Stimulated activated CD8-positive, alpha-beta memory T cell treated with anti-CD3 and anti-CD28 coated beads, Interleukin-12 subunit alpha, Interleukin-12 subunit beta, amount 100 ng/mL, for 4 hours (primary cell): ENCODE results near the gene KLF1.
"Not testable (repeated sequence)": the region's sequence is repeated elsewhere in the genome, so short reads cannot be mapped to it uniquely, and the experiment has no call there.

ENCODE experiments used
- DNase-seq: peaks from one replicate; pipeline ENCODE4 v3.0.0-alpha.2; 2020; ENCODE audit warnings: low read depth

Gene KLF1

GRCh38 chr19:12867120-12868099 lies 19.6 kb downstream of the KLF1 start:
- DNase-seq = peak; percentile 43

DNA sequence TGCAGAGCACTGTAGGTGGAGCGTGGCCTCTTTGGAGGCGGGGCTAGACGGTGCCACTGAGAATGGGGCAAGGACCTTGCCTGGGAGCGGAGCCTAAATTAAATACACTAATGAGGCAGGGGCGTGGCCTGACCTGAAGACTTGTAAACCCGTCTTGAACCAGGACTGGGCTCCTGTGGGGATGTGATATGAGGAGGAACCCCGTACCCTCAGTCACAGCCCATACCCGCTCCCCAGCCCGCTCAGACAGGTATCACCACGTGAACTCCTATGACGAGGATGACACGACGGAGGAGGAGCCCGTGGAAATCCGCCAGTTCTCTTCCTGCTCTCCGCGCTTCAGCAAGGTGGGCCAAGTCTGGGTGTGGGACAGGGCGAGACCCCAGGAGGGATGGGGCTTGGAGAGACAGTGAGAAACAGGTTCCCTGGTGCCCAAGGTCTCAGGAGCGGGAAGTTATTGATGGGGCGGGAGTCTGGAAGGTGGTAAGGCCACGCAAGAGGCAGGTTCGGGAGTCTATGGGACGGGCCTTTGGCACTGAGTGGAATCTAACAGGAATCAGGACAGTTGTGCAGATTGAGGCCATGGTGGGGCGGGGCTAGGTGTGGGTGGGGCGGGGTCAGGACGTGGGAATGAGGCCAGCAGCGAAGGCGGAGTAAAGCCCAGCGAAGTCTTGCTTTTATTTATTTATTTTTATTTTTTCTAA lies 20.4 kb downstream of the KLF1 start:
- DNase-seq = no peak

DNA sequence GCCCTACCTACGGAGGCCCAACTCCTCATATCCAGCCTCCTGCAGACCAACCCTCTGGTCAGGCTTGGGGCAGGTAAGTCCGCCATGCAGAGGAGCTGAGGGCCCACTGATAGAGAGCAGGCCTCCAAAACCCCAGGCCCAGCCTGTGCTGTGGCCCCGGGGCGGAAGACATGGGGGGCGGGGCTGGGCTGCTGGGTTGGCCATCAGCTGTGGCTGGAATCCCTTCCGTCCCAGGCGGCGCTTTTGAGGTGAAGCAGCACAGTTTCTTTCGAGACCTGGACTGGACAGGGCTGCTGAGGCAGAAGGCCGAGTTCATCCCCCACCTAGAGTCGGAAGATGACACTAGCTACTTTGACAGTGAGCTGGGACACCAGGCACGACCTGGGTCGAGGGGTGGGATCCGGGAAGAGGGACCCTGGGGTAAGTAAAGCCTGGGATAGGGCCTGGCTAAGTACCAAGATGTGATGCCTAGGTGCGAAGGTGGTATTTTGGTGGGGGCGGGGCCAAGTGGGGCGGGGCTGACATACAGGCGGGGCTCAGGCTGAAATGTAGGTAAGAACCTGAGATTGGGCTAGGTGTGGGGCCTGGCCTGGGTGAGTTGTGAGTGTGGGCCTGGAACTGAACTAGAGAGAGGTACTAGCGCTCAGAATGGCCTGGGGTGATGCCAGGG lies 21.1 kb downstream of the KLF1 start:
- DNase-seq = no peak

DNA sequence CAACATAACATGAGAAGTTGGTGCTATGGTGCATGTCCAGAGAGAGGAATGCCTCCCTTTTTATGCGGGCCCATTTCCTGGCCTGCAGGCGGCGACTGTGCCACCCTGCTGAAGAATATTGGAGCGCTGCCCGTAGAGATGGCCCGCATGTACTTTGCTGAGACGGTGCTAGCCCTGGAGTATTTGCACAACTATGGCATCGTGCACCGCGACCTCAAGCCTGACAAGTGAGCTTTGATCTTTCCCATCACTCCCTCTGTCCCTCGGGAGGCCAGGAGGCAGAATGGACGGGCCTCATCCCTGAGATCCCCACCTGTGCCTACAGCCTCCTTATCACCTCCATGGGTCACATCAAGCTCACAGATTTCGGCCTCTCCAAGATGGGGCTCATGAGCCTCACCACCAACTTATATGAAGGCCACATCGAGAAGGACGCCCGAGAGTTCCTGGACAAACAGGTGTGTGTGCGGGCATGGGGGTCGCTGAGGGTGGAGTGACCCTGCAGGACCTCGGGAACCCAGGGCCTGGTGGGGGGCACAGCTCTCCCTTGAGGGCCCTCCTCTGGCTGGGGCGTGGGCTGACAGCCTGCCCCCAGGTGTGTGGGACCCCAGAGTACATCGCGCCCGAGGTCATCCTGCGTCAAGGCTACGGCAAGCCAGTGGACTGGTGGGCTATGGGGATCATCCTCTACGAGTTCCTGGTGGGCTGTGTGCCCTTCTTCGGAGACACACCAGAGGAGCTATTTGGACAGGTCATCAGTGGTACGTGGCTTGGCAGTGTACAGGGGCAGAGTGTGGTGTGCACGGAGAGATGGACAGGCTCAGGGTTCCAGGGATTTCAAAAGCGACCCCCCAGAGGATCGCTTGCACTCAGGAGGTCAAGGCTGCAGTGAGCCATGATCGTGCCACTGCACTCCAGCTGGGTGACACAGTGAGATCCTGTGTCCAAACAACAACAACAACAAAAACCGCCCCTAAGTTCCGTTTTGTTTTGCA lies 22.0 kb downstream of the KLF1 start:
- DNase-seq = no peak

DNA sequence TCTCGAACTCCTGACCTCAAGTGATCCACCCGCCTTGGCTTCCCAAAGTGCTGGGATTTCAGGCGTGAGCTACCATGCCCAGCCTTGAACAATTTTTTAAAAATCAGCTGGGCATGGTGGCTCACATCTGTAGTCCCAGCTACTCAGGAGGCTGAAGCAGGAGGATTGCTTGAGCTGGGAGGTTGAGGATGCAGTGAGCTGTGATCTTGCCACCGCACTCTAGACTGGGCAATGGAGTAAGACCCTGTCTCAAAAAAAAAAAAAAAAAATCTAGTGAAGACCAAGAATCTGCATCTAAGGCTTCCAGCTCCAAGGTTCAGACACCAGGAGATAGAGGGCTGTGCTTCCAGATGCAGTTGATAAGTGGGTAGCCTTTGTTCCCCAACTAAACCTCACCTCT lies 22.9 kb downstream of the KLF1 start:
- no peak for DNase-seq

- DNase-seq = no peak
Observed at GRCh38 chr19:12859546-12859945, 27.5 kb downstream of the KLF1 start.

- no peak for DNase-seq
Observed at GRCh38 chr19:12858041-12858928, 28.7 kb downstream of the KLF1 start.

GRCh38 chr19:12856653-12857052 lies 30.3 kb downstream of the KLF1 start:
- no peak for DNase-seq

GRCh38 chr19:12847159-12848139 lies 39.6 kb downstream of the KLF1 start:
- peak; percentile 72 for DNase-seq

DNA sequence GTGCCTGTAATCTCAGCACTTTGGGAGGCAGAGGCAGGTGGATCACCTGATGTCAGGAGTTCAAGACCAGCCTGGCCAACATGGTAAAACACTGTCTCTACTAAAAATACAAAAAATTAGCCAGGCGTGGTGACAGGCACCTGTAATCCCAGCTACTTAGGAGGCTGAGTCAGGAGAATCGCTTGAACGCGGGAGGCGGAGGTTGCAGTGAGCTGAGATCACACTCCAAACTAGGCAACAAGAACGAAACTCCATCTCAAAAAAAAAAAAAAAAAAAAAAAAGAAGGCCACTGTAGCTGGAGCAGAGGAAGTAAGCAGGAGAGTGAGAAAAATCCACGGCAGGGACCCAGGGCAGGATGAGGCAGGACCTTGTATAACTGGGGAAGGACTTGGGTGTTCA lies 40.4 kb downstream of the KLF1 start:
- not testable (repeated sequence) for DNase-seq

DNA sequence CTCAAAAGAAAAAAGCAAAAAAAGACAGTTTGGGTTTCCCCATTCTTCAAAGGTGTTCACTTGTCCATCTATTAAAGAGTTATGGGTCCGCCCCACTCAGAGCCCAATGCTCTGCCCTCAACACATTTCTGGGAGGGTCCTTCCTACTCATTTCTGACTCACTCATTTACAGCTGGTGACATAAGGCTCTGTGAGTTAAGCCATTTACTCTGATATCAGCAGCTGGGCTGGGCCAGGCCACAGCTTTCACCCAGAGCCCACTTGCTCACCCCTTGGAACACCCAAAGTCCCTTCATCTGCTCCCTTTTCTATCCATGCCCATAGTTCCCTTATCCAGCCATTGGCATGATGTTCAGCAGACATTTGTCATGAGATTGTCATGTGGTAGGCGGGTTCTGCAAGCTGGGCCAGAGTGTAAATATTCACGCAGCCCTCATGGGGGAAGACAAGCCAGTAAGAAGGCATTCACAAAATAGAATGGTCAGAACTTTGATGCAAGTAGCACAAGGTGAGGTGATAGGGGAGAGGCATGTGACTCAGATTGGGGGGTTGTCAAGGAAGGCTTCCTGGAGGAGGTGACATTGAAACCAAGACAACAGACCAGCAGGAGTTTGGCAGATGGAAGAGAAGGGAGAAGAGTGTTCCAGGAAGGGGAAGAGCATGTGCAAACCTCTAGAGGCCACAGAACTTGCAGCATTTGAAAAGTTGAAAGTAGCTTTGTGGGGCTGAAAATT lies 42.8 kb downstream of the KLF1 start:
- DNase-seq = no peak

DNA sequence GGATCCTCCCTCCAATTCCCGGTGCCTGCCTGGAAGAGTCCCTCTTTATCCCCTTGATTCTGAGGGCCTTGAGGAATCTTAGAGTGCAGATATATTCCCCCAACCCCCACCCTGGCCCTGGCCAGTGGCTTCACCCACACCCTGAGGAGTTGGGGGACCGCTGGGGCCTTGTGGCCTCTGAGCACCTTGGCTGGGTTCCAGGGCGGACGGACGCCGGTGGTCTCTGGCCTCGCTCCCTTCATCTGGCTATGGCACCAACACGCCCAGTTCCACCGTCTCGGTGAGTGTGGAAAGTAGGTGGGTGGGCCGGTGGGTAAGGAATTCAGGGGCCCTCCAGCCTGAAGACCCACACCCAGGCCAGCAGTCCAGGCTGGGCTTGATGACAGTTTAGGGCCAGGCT lies 43.7 kb downstream of the KLF1 start:
- no peak for DNase-seq

DNA sequence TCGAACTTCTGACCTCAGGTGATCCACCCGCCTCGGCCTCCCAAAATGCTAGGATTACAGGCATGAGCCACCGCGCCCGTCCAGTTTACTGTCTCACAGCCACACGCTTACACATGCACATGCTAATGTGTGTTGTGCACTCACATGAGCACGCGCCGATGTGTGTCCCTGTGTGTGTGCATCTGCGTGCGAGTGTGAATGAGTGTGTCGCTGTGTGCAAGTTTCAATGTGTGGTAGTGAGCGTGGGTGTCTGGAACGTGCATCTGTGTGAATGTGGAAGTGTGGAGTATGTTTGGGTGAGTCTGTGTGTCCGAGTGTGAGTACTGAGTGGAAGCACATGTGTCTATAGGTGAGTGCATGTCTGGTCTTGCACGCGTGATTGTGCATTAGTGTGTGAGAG lies 44.5 kb downstream of the KLF1 start:
- DNase-seq = no peak

- no peak for DNase-seq
Observed at GRCh38 chr19:12841094-12841493, 45.9 kb downstream of the KLF1 start.

GRCh38 chr19:12840091-12841079 lies 46.6 kb downstream of the KLF1 start:
- DNase-seq = no peak

GRCh38 chr19:12838886-12839756 lies 47.9 kb downstream of the KLF1 start:
- DNase-seq = no peak
